Psoas muscle (tissue), 8 donors: Measurements from ENCODE around the gene AGPS. TPM values are rescaled to one million over a fixed set of nuclear protein-coding genes. Genes with fewer than 3 reads are reported as not detected.

Experiments
- ATAC-seq, 4 donors: fragments of 200-7000 bp; cut with Tn5 transposase; one replicate each; pipeline ENCODE4 v1.9.1; 2020; ENCODE audit warnings: moderate library complexity in 3 of 4, mild to moderate bottlenecking in 2 of 4
- DNase-seq, 2 donors: peaks; one replicate each; pipeline ENCODE4 v3.0.0-alpha.2; 2020
- H3K27ac ChIP-seq: fragments of 200-600 bp; one replicate; pipeline ENCODE4 v1.8.0; 2022
- H3K27me3 ChIP-seq, 3 donors: fragments of 200-600 bp in 1 of 3; one replicate each; pipeline versions ENCODE4 v1.6.1 to v1.8.0; 2013 to 2022; ENCODE audit warnings: low read length in 2 of 3, mild to moderate bottlenecking in 2 of 3, moderate library complexity in 1 of 3; ENCODE audit not compliant: insufficient read depth in 3 of 3
- H3K36me3 ChIP-seq, 2 donors: fragments of 200-600 bp in 1 of 2; one replicate each; pipeline versions ENCODE4 v1.6.1 to v1.8.0; 2013 to 2022; ENCODE audit warnings: low read depth in 1 of 2, mild to moderate bottlenecking in 1 of 2, moderate library complexity in 1 of 2; ENCODE audit not compliant: insufficient read depth in 1 of 2
- H3K4me1 ChIP-seq: fragments of 200-600 bp; one replicate; pipeline ENCODE4 v1.8.0; 2022
- H3K4me3 ChIP-seq: fragments of 200-600 bp; one replicate; pipeline ENCODE4 v1.8.0; 2022; ENCODE audit warnings: mild to moderate bottlenecking
- H3K9me3 ChIP-seq: fragments of 200-600 bp; one replicate; pipeline ENCODE4 v1.8.0; 2022
- CTCF ChIP-seq: fragments of 200-600 bp; IDR thresholded peaks from one replicate; pipeline ENCODE4 v1.8.0; 2022; ENCODE audit warnings: antibody characterized with exemption
- WGBS, 3 donors: extraction: QIAGEN DNeasy Blood & Tissue Kit; methylation state at CpG; one replicate each; pipeline versions ENCODE4 v1.1.6 to v1.1.7; 2013; 5-methylcytosine and 5-hydroxymethylcytosine counted together
- intact Hi-C, 2 donors: fragments of 100-400 bp; cut with DNase I; formaldehyde crosslinking; loops; one replicate each; pipeline versions ENCODE4 v1.11.0 to v1.14.2; 2022
- polyA plus RNA-seq, 3 donors: library from polyadenylated mRNA; stranded (reverse); fragments of 200-250 nt; gene quantifications; one replicate each; pipeline ENCODE4 v1.2.3, GENCODE V29; 2013
- total RNA-seq, 4 donors: library from RNA; stranded (reverse); fragmentation: NEBNext Ultra II Directional in 2 of 4; extraction: Animal tissue kit (Norgen Biotek cat#: 25700) in 2 of 4; gene quantifications; one replicate each; pipeline versions ENCODE4 v1.2.1 to v1.2.4, GENCODE V29; 2021 to 2023
- donor health status: healthy with polysubstance abuse.
- donor health status: DM: no; HTN: no; CAD: no; lungs with moderate emphysema.
- donor health status: Bipolar disorder and iron deficiency.
- donor health status: healthy.
- donor health status: DM: yes; HTN: yes; CAD: no.
- donor health status: DM: no; HTN: no; CAD: no.
- donor health status: DM: no; HTN: no; CAD: no.
- donor health status: DM: yes; HTN: yes; CAD: no.

Gene AGPS
- total and polyA plus RNA-seq, 7 donors = 7.8 to 32.2 (median 26.6) TPM

DNA sequence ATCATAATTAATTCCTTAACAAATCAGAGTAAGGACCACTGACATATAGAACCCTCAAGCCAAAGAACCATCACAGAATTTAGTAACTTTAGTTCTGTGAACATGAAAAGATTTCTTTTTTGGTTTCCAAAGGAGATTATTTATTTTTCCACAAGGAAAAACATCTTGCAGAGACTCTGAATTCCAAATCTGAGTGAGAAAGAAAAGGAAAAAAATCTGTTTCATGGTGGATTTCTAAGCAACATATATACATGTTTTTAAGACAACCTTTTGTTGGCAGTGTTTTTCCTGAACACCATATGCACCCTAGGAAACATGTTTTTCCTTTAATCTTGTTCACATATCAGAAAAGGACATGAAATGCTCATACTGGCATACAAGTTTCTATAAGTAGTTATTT is 149.8 kb downstream of the AGPS start:
- H3K4me3 ChIP-seq = no peak overlapping the region
- peaks cover 0 to 7% of the 10 kb centered on the region in 2 donors for H3K36me3 ChIP-seq
- DNase-seq = no peak
- H3K27me3 ChIP-seq = no peaks in the 10 kb centered on the region
- no peak for TF ChIP-seq CTCF
- ATAC-seq = no peak
- intact Hi-C loops = no loop called here
- no peaks in the 10 kb centered on the region for H3K4me1 ChIP-seq
- H3K27ac ChIP-seq = no peak overlapping the region
- no peaks in the 10 kb centered on the region for H3K9me3 ChIP-seq

DNA sequence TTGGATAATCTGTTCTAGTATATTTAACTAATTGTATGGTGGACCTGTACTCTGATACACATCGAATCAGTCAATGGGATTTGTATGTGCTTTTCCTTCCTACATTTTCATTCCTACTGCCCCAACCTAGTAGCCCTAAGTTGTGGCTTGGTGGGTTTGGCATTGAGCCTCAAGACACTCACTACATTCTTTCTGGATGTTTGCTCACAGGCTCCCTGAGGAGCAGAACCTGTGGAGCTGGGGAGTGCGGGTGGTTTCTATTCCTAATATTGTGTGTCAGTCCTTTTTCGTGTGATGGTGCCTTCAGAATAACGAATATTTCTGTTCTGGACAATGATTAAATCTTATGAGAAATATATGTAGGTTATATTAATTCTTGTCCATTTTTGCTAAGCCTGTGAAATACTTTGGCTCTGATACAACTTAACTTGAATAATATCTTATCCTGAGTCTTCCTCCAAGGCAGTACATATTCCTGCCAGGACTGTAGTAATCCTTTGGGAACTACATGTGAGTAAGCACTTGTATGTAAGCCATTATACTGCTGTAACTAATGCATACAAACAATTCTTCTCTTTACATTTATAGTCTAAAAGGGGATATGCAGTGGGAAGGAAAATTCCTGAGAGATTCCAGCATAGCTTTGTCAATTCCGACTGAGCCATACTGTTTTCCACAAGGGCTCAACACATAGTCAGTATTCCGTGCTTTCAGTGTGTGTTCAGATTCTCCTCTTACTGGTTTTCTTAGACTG is 150.6 kb downstream of the AGPS start:
- 70 to 76% (median 76%) methylated on average over 6 of the region's 6 CpGs for WGBS, 3 donors
- no peak for ATAC-seq
- DNase-seq = peak in 1 of 2 donors; percentile 23
- Histone ChIP-seq H3K9me3 (no peaks in the 10 kb centered on the region), H3K27ac (no peak overlapping the region), H3K4me3 (no peak overlapping the region), H3K36me3 (peaks cover 0 to 7% of the 10 kb centered on the region in 2 donors), H3K27me3 (no peaks in the 10 kb centered on the region), H3K4me1 (no peaks in the 10 kb centered on the region)
- TF ChIP-seq CTCF = no peak
- intact Hi-C loops = no loop called here

GRCh38 chr2:177545143-177545542 is 152.6 kb downstream of the AGPS start:
- Histone ChIP-seq H3K36me3 (no peaks in the 10 kb centered on the region), H3K4me3 (no peak overlapping the region), H3K9me3 (no peaks in the 10 kb centered on the region), H3K27ac (no peak overlapping the region), H3K27me3 (no peaks in the 10 kb centered on the region), H3K4me1 (no peaks in the 10 kb centered on the region)
- no peak for DNase-seq
- TF ChIP-seq CTCF = no peak
- intact Hi-C loops = no loop called here
- no peak for ATAC-seq
- WGBS, 3 donors = 92 to 95% (median 95%) methylated on average over 3 of the region's 3 CpGs

DNA sequence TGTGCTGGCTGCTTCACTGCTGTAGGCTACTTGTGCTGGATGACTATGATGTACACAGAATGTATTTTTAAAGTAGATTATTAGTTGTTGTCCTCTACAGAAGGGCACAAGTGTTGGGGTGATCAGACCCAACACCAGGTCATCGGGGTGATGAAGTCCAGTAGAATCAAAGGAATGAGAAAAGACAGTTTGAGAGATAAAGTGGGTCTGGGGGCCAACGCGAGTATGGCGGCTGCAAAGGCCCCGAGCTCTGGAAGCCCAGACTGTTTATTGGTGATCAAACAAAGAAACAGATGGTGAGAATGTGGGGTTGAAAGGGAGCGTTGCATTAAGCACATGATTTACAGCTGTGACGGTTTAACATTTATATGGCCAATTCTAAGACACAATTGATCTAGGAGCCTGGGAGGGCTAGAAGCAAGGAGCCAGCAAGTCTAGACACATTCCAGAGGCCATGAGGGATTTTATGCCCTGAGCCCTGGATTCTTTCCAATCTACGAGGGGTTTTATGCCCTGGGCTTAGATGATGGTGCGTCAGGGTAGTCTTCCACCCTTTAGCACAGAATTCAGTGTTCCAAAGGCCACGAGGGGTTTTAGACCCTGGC is 153.5 kb downstream of the AGPS start:
- TF ChIP-seq CTCF = no peak
- Histone ChIP-seq H3K36me3 (no peaks in the 10 kb centered on the region), H3K9me3 (no peaks in the 10 kb centered on the region), H3K4me3 (no peak overlapping the region), H3K27me3 (no peaks in the 10 kb centered on the region), H3K4me1 (no peaks in the 10 kb centered on the region), H3K27ac (no peak overlapping the region)
- intact Hi-C loops = no loop called here
- 62 to 84% (median 69%) methylated on average over 10 of the region's 10 CpGs for WGBS, 3 donors
- no peak for ATAC-seq
- no peak for DNase-seq
